GM21576 (cell line): Measurements from ENCODE around the gene PAX5.

Source experiments
- ATAC-seq: cut with Tn5 transposase; IDR thresholded peaks from one replicate; pipeline ENCODE4 v1.9.1; 2021; ENCODE audit warnings: mild to moderate bottlenecking, moderate library complexity; ENCODE audit not compliant: unreplicated experiment

PAX5 gene

DNA sequence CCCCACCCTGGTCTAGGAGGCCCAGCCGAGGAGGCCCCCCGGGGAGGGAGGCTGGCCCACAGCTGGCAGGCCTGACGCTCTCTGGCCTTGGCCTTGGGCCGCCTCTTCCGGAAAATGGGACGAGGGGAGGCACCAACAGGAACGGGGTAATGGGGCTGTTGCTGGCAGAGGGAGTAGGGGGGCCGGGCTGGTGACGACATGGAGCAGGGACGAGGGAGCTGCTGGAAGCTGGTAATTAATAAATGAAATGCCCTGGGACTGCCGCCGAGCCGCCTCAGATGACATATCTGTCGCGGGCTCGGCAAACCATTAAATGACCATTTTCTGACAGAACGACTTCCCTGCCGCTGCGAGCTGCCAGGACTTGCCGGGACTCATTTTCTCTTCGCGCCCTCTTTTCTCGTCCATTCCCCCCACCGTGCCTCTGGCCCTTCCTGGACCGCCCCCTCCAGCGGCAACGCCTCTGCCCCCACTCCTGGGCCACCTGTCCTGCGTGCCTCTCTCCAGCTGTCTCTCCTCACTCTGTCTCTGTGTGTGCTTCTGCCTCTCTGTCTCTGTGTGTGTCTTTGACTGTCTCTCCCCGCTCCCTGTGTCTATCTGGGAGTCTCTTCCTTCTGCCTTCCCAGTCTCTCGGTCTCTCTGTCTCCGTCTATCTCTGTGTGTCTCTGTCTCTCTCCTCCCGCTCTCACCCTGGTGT, 215.7 kb downstream of the PAX5 start:
- no peak for ATAC-seq

GRCh38 chr9:36817160-36817834, 216.8 kb downstream of the PAX5 start:
- no peak for ATAC-seq

GRCh38 chr9:36816371-36816770, 217.7 kb downstream of the PAX5 start:
- no peak for ATAC-seq

- no peak for ATAC-seq
Measured at GRCh38 chr9:36815566-36816348, 218.3 kb downstream of the PAX5 start.

GRCh38 chr9:36815023-36815422, 219.0 kb downstream of the PAX5 start:
- ATAC-seq: no peak

DNA sequence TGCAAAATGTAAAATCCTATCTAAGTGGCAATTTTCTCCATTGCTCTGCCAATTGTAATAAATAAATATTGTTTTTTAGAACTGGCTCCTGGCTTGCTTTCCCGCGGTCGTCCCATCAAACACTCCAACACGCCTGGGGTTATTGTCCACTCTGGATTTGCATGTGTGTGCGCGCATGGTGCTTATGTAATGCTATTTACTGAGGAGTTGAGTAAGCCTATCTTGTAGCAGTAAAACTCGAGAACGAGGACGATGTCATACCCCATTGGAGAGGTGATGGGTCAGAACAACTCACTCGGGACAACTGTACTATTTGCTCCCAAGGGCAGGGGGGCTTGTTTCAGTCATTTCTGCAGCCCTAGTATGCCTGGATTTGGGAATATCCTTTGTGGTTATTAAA, 220.9 kb downstream of the PAX5 start:
- no peak for ATAC-seq

- ATAC-seq: no peak
Measured at GRCh38 chr9:36812556-36812955, 221.5 kb downstream of the PAX5 start.

- ATAC-seq: no peak
Measured at GRCh38 chr9:36808251-36808650, 225.8 kb downstream of the PAX5 start.

DNA sequence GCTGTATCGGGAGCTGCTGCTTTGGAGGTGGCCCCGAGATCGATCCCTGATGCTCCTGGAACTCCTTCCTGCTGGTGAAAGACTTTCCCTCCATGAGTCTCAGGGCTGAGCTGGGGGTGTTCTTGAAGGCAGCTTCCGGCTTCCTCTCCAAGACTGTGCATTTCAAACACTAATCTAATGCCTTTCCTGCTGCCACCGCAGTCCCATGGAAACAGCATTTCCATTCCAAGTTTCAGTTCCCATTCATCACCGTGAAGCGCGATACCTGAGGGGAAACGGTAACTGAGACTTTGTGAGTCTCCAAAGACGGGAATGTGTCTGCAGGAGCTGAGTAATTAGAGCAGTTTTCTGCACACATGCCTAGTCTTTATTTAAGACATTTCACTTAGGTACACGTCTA, 230.1 kb downstream of the PAX5 start:
- no peak for ATAC-seq

GRCh38 chr9:36802201-36802920, 231.7 kb downstream of the PAX5 start:
- no peak for ATAC-seq

GRCh38 chr9:36800455-36800854, 233.6 kb downstream of the PAX5 start:
- ATAC-seq: no peak

GRCh38 chr9:36798350-36799065, 235.6 kb downstream of the PAX5 start:
- no peak for ATAC-seq

DNA sequence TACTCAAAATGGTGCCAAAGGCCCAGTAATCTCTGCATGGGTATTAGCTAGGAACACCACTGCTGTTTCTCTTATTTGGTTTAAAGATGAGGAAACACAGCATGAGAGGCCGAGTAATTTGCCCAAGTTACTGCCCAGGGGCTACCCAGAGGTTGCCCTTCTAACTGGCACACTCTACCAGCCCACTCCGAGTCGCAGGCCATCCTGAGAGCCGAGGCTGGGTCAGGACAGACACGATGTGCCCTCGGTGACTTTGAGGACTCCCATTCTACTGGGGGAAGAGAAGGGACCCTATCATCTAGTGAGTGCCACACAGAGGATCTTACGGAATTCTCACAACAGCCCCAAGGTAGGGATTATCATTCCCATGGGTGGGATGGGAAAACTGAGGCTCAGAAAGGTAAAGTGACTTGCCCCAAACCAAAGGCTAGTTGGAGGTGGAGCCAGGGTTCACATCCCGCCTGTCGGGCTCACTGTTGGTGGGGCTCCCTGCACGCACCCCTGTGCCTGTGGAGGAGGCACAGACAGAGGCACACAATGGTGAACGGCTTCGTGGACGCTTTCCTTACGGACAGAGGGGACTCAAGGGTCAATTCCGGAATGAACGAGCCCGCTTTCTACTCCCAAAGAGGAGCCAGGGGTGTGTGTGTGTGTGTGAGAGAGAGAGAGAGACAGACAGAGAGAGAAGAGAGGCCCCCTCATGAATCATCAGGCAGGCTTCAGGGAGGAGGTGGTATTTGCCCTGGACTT, 236.4 kb downstream of the PAX5 start:
- ATAC-seq: no peak

- no peak for ATAC-seq
Measured at GRCh38 chr9:36796671-36797419, 237.2 kb downstream of the PAX5 start.

DNA sequence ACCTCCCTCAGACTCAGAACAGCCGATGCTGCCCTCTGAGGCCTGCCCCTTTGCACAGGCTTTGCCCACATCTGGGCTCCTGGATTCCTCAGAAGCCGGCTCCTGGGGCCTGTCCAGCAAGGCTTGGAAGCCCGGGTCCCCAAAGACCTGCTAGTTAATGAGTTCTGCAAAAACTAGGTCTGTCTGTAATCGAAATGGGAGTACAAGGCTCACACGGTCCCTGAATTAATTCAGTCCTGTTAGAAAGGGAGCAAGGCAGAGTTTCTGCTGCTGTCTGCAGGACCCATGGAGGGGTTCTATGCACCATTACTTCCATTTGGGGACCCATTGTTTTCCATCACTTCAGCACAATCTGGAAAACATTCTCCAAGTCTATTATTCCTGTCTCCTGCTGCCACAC, 239.6 kb downstream of the PAX5 start:
- no peak for ATAC-seq

DNA sequence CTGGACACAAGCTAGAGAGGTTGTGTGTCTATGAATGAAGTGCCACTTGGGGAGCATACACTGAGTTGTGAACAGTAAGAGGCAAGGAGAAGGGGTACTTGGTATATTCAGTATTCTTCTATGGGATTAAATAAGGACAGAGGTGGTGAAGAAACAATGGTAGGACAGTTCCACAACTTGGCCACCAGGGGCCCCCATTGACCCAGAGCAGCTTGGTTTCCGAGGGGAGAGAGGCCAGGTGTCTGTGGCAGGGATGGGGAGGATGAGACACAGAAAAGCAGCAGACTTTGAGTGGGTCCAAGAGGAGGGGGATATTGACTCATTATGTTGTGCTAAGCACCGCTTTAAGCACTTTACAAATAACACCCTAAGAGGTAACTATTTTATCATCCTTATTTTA, 240.8 kb downstream of the PAX5 start:
- no peak for ATAC-seq

- no peak for ATAC-seq
Measured at GRCh38 chr9:36791222-36791950, 242.7 kb downstream of the PAX5 start.

- ATAC-seq: no peak
Measured at GRCh38 chr9:36789886-36790285, 244.2 kb downstream of the PAX5 start.

DNA sequence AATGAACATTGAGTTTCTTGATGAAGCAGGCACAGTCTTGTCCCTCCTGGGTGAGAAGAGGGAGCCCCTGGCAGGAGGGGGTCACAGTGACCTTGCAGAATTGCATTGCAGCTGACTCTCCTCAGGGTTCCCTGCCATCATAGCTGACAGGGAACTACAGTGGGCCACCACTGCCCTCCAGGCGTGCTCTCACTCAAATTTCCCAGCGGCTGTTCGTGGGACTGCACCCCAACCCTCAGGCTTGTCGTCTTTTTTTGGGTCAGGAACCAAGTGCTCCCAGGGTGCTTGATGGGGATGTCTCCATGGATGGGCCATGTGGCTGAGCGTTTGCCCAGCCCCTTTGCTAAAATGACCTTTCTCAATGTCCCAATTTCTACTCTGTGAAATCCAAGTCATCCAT, 245.5 kb downstream of the PAX5 start:
- ATAC-seq: no peak
